Fibroblast of skin of right biceps (primary cell): ENCODE measurements around the gene PDCD1.
"Not testable (repeated sequence)": the region's sequence is repeated elsewhere in the genome, so short reads cannot be mapped to it uniquely, and the experiment has no call there.

ENCODE experiments used
- DNase-seq: peaks from one replicate; pipeline ENCODE4 v3.0.0-alpha.2; 2013

Gene PDCD1

GRCh38 chr2:241811201-241811951, 47.3 kb downstream of the PDCD1 start:
- DNase-seq = no peak

- no peak for DNase-seq
These were observed 48.1 kb downstream of the PDCD1 start for GRCh38 chr2:241810307-241811200.

DNA sequence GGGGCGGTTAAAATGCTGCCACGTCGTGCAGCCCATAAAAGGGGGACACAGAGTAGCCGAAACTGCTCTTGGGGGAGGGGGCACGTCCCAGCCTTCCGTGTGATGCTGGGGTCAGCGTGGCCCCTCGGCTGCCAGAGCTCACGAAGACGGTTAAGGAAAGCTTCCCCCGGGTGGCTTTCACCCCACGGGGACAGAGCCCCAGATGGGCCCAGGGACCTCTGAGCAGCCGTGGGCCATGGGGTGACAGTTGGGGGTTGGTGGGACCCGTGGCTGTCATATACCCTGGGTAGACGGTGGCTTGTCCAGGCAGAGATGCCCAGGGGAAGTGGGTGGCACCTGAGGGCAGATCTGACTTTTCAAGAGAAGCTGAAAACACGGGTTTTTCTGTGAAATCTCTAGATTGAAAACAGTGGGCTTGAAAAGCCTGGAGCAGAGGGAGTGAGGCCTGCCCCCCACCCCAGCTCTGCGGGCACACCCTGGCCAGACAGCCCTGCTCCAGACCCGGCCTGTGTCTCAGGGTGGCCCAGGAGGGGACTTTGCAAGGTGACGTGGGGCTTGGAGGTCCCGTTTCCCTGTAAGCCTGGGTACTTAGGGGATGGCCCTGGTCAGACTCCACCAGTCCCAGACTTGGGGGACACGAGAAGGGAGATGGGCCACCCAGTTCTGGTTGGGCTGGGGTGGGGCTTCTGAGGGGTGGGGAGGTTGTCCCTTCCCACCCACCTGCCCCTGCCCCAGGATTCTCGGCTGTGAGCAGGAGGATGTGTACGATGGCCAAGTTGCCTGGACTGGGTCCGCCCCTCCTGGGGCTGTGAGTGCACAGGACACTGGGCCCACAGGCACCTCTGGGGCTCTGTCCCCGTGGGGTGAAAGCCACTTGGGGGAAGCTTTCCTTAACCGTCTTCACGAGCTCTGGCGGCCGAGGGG, 49.0 kb downstream of the PDCD1 start:
- no peak for DNase-seq

- no peak for DNase-seq
These were observed 49.8 kb downstream of the PDCD1 start, which contains the start of gene NEU4 for GRCh38 chr2:241808721-241809382. Gene NEU4 (plus strand): TSS chr2:241809193. CDS start chr2:241814485, 5,292 bp downstream.

- peak; percentile 15 for DNase-seq
These were observed 50.5 kb downstream of the PDCD1 start for GRCh38 chr2:241808051-241808720.

DNA sequence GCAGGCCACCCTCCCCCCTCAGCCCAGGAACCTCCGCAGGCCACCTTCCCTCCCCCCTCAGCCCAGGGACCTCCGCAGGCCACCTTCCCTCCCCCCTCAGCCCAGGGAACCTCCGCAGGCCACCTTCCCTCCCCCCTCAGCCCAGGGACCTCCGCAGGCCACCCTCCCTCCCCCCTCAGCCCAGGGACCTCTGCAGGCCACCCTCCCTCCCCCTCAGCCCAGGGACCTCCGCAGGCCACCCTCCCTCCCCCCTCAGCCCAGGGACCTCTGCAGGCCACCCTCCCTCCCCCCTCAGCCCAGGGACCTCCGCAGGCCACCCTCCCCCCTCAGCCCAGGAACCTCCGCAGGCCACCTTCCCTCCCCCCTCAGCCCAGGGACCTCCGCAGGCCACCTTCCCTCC, 52.5 kb downstream of the PDCD1 start:
- DNase-seq = peak; percentile 30

DNA sequence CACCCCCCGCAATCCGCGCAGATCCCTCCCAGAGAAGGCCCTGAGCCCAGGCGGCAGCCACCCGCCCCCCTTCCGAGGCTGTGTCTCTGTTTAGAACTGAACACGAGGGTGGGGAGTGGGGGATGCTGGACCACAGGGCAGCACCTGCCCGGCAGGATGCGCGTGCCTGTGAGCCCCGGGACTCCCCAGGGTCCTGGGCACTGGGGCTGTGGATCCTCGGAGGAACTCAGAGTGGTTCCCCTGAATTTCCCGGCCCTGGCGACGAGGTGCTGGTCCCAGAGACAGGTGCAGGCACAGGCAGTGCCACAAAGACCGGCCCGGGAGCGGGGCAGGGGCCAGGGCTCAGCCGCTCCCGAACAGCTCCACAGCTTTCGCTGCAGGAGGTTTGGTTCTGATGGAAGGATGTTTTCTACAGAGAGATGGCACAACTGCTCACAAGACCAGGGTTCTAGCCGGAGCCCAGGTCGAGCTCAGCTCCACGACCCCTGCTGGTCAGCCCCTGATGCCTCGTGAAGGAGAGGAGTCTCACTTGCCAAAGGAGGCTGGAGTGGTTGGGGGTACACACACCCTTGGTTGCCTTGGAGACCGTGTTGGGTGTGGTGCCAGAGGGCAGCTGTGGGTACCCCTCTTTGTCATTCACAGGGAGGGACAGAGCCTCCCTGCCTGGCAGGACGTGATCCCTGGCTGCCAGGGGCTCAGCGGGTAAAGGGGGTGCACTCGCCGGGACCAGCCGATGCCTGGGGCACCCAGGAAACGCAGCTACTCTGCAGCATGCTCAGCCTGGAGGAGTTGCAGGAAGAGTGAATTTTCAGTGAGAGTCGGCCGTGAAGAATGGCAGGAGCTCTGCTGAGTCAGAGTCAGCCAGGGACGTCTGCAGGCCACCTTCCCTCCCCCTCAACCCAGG, 54.1 kb downstream of the PDCD1 start:
- DNase-seq = peak; percentile 72

- peak; percentile 49 for DNase-seq
These were observed 55.0 kb downstream of the PDCD1 start for GRCh38 chr2:241803387-241804325.

DNA sequence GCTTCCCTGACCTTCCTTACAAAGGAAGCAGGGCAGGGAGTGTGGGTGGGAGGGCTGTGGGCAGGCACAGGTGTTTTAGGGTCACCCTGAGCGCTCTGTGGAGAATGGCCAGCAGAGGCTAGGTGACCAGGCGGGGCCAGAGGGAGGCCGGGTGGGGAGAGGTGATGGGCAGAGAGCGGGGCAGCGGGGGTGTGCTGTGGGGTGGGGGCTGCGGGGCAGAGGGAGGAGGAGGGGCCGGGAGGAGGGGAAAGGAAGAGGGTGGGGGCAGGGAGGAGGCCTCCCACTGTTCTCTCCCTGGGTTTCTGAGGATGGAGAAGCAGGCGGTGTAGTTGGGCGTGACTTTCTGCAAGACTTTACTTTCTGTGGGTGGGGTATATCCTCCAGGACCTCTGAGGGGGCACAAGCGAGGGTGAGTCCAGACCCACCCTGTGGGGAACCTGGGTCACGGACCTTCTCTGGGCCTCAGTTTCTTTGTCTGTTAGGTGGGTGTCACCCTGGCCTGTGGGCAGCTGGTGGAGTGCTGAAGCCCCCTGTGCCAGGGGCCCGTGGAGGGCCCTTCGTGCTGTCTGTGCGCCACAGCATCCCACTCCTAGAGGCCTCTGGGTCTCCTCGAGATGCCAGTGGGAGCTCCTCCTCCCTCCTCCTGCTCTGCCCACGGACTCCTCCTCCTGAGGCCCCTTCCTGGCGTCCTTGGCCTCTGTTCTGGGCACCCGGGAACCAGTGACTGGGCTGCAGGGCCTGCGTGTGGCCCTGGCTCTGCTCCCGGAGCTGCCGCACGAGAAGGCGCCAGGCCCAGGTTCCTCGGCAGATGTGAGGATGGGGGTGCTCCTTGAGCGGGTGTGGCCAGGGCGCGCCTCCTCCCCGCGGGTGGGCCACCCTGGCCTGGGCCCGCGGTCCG, 56.0 kb downstream of the PDCD1 start:
- no peak for DNase-seq

- no peak for DNase-seq
These were observed 56.9 kb downstream of the PDCD1 start for GRCh38 chr2:241801611-241802420.

DNA sequence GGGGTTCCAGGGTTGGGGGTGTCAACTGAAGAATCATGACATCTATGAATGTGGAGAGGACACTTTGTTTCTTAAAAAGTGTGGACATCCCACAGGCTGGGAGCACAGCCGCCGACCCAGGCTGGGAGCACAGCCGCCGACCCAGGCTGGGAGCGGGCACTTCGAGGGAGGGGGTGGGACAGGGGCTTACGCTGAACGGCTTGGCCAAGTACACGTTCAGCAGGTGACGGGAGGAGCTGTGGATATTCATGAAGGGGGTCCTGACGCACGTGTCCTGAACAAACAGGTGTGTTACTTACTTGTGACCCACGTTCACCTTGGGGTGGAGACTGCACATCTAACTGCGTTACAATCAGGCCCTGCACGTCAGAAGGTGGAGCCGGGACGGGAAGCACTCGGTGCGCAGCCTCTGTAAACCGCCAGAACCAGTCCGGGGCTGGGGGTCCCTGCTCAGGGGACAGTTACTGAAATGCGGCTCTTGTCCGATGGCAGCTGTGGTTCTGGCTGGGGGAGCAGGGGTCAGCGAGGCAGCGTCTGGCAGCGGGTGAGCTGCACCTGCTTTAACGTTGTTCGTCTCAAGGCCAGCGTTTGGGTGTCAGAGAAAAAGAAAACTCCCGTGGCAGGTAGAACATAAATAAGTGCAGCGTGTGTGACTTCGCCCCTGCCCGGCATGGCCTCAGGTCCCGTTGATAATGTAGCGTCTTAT, 58.3 kb downstream of the PDCD1 start:
- DNase-seq = not testable (repeated sequence)
